GM21529 (cell line): ENCODE measurements around the gene STMP1.

Experiments
- ATAC-seq: cut with Tn5 transposase; IDR thresholded peaks from one replicate; pipeline ENCODE4 v1.9.1; 2021; ENCODE audit not compliant: unreplicated experiment

The STMP1 gene

DNA sequence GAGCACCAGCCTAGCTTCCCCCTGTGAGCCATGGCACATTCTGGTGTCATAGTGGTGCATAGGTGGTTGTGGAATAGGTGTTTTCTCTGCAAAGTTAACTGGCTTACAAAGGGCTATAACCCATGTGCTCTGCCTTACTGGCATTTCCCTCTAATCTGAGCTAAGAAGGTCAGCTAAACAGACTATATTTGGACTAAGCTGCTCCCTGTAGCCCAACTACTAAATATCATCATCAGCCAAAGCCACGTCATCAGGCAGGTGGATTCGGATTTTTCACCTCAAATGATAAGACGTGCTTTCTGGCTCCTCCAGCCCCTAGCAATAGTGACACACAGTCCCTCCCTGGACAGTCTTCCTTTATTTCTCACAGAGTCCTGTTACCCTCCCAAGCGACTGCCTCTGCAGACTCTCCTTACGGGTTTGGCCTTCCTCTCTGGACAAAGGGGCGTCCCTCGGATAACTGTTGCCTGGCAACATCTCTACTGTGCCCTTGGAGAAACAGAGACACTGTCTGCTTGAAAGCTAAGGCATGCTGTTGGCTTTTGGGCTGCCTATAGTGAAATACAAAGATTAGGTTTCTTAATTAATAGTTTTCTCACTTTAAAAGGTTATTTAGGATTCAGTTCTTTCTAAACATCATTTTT is 56.6 kb downstream of the STMP1 start:
- no peak for ATAC-seq

DNA sequence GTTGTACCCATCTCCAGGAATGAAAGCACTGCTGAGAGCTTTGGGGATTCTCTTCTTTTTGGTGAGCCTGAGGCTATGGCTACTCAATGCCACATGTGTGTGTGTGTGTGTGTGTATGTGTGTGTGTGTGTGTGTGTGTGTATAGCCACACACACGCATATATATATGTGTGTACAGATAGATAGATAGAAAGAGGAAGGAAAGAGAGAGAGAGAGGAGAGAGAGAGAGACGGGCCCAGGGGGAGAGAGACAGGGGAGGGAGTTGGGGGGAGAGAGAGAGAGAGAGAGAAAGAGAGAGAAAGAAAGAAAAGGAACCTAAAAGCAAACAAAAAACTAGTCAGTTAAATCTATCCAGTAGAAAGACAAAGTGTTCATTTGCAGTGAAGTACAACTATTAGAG is 57.4 kb downstream of the STMP1 start:
- ATAC-seq = no peak

DNA sequence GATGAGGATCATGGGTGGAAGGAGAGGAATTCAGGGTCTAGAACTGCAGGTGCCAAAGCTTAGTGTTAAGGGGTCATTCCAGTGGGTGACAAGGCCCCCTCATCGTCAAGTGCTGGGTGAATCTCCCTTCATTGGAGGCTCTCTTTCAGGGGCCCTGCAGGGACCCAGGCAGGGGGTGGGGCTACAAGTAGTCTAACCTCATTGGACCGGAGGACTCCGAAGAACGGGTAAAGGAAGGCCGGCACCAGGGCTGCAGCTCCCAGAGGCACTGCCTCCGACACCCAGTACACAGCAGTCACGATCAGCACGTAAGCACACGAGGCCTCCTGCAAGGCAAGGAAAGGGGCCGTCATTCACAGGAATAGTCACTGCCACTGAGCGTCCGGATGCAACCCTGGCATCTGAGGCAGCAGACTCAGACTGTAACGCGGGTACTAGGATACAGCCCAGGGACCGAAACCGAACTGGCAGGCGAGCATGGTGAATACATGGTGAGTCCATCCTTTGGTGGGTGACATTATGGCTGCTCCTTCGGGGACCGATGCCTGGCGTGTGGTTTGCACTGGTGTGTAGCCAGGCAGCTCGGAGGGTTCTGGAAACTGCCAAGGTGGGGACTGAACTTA is 59.0 kb downstream of the STMP1 start:
- ATAC-seq = no peak

DNA sequence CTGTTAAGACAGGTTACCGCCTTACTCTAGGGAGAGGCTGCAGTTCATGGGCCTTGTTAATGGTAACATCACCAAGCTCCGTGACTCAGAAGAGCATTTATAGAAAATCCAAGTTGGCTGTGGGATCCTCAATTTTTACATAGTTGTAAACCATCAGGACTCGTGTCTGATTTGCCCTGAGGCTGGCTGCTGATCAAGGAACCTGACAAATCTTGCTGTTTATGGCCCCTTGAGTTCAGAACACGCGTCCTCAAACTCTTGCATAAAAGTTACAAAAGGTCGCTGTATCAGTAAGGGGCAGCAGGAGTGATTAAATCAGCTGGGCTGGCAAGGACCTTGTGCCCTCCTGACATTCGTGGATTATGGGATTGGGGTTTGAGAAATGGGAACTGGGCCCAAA is 61.1 kb downstream of the STMP1 start:
- ATAC-seq = no peak
